Uterus (tissue), 4 donors: ENCODE data around the gene STAU1. TPM values are rescaled to one million over a fixed set of nuclear protein-coding genes. Genes with fewer than 3 reads are reported as not detected.

ENCODE experiments used
- total RNA-seq, 4 donors: library from RNA; depleted of rRNA in 3 of 4; stranded (reverse); fragments of >200 nt in 3 of 4; gene quantifications; one replicate each; pipeline versions ENCODE4 v1.1.0 to v1.2.4, GENCODE V29; 2014 to 2023
- donor health status: DM: yes; HTN: yes; CAD: no.

Gene STAU1
- total RNA-seq, 4 donors from 2014 or later: 52.6 to 97.1 (median 73.3) TPM

Other genes with a start within 250 kb of the STAU1 start
- 100 to 1,000 TPM in 1 of 4 donors, 10 to 100 TPM in 3; 49.2 to 104 (median 57.6) TPM for gene CSE1L, start 142.0 kb downstream of the STAU1 start, total RNA-seq
- 10 to 100 TPM; 11.8 to 35.8 (median 26.5) TPM for gene DDX27, start 31.1 kb upstream of the STAU1 start, total RNA-seq
- gene ZNFX1, start 89.7 kb upstream of the STAU1 start, total RNA-seq: 10 to 100 TPM; 20.0 to 46.2 (median 26.3) TPM